CD8-positive, alpha-beta memory T cell (primary cell): ENCODE data around the gene ZNF148. TPM values are rescaled to one million over a fixed set of nuclear protein-coding genes. Genes with fewer than 3 reads are reported as not detected.

Source experiments
- CTCF ChIA-PET: fragments of 350-600 bp; sonication (Branson Sonifier 250); formaldehyde crosslinking; loops from one replicate; lab custom pipeline; 2021; ENCODE audit warnings: antibody characterized with exemption; lab: Charles Lee
- POLR2A ChIA-PET: fragments of 350-600 bp; sonication (Branson Sonifier 250); formaldehyde crosslinking; loops from one replicate; lab custom pipeline; 2021; ENCODE audit warnings: antibody characterized with exemption; lab: Charles Lee
- DNase-seq, 5 donors: peaks; one replicate each; pipeline versions ENCODE4 v3.0.0 to v3.0.0-alpha.2; 2020 to 2022; ENCODE audit warnings: mixed read lengths in 1 of 5
- H3K27ac ChIP-seq: one replicate; pipeline ENCODE4 v1.7.0; 2013; ENCODE audit warnings: low read depth, mild to moderate bottlenecking, low read length, moderate library complexity
- H3K27me3 ChIP-seq: 2 replicates; pipeline ENCODE4 v1.7.0; 2013; ENCODE audit warnings: low read length, mild to moderate bottlenecking; ENCODE audit not compliant: insufficient read depth, poor library complexity, severe bottlenecking
- H3K36me3 ChIP-seq: 2 replicates; pipeline ENCODE4 v1.7.0; 2013; ENCODE audit warnings: mild to moderate bottlenecking, low read length, moderate library complexity; ENCODE audit not compliant: insufficient read depth
- H3K4me1 ChIP-seq: 2 replicates; pipeline ENCODE4 v1.7.0; 2013; ENCODE audit warnings: mild to moderate bottlenecking, low read length, moderate library complexity; ENCODE audit not compliant: insufficient read depth
- H3K4me3 ChIP-seq: 2 replicates; pipeline ENCODE4 v1.7.0; 2013; ENCODE audit warnings: mild to moderate bottlenecking, low read length
- H3K9me3 ChIP-seq: 2 replicates; pipeline ENCODE4 v1.7.0; 2013; ENCODE audit warnings: mild to moderate bottlenecking, low read length
- H3K27ac Mint-ChIP-seq, 8 donors: one replicate each; pipeline ENCODE4 v1.8.0; 2020 to 2021; ENCODE audit warnings: mixed read lengths in 8 of 8, mild to moderate bottlenecking in 6 of 8, inconsistent platforms in 3 of 8, moderate library complexity in 3 of 8
- H3K27me3 Mint-ChIP-seq, 2 donors: one replicate each; pipeline ENCODE4 v1.8.0; 2020 to 2021; ENCODE audit warnings: mixed read lengths in 2 of 2, mild to moderate bottlenecking in 1 of 2, moderate library complexity in 1 of 2
- H3K36me3 Mint-ChIP-seq, 3 donors: one replicate each; pipeline ENCODE4 v1.8.0; 2020 to 2021; ENCODE audit warnings: mixed read lengths in 3 of 3, inconsistent platforms in 1 of 3, mild to moderate bottlenecking in 1 of 3
- H3K4me1 Mint-ChIP-seq, 3 donors: one replicate each; pipeline ENCODE4 v1.8.0; 2020 to 2021; ENCODE audit warnings: mixed read lengths in 3 of 3, inconsistent platforms in 1 of 3, mild to moderate bottlenecking in 1 of 3
- H3K4me3 Mint-ChIP-seq, 7 donors: one replicate each; pipeline ENCODE4 v1.8.0; 2020 to 2021; ENCODE audit warnings: mixed read lengths in 7 of 7, mild to moderate bottlenecking in 6 of 7, moderate library complexity in 4 of 7, inconsistent platforms in 2 of 7
- H3K9me3 Mint-ChIP-seq, 5 donors: one replicate each; pipeline ENCODE4 v1.8.0; 2020 to 2022; ENCODE audit warnings: mixed read lengths in 5 of 5, mild to moderate bottlenecking in 3 of 5, moderate library complexity in 2 of 5, inconsistent platforms in 1 of 5
- polyA plus RNA-seq: library from polyadenylated mRNA; unstranded; fragments of 300-500 nt; fragmentation: Illumina TruSeq; gene quantifications from one replicate; pipeline ENCODE4 v1.2.3, GENCODE V29; 2021
- total RNA-seq, 2 experiments: library from RNA; stranded (reverse); gene quantifications; one replicate each; pipeline ENCODE4 v1.2.3, GENCODE V29; 2021

ZNF148 gene
- total and polyA plus RNA-seq, 3 experiments from 2014 or later: 35.4 to 69.6 (median 39.3) TPM

GRCh38 chr3:125206934-125207333 is 168.2 kb downstream of the ZNF148 start:
- DNase-seq: no peak
- Mint-ChIP-seq H3K27ac (no peak overlapping the region), H3K36me3 (peaks cover 0 to 6% (median 0%) of the 10 kb centered on the region in 3 donors), H3K4me1 (peaks cover 0 to 6% (median 4%) of the 10 kb centered on the region in 3 donors), H3K4me3 (no peak overlapping the region), H3K27me3 (peaks cover 30 to 44% of the 10 kb centered on the region in 2 donors), H3K9me3 (peaks cover 0 to 5% (median 0%) of the 10 kb centered on the region in 5 donors)
- H3K4me1 ChIP-seq: no peaks in the 10 kb centered on the region
- peaks cover 13% of the 10 kb centered on the region for H3K27me3 ChIP-seq
- CTCF ChIA-PET: no interaction called here
- H3K9me3 ChIP-seq: no peaks in the 10 kb centered on the region
- POLR2A ChIA-PET: no interaction called here
- no peak overlapping the region for H3K27ac ChIP-seq
- H3K4me3 ChIP-seq: no peak overlapping the region
- no peaks in the 10 kb centered on the region for H3K36me3 ChIP-seq

DNA sequence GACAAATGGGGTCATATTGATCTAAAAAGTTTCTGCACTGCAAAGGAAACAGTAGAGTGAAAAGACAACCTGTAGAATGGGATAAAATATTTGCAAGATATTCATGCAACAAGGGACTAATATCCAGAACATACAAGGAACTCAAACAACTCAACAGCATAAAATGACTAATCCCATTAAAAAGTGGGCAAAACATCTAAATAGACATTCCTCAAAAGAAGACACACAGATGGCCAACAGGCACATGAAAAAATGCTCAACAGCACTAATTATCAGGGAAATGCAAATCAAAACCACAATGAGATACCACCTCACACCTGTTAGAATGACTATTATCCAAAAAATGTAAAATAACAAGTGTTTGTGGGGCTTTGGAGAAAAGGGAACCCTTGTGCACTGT is 171.4 kb downstream of the ZNF148 start:
- Mint-ChIP-seq H3K9me3 (peaks cover 0 to 5% (median 0%) of the 10 kb centered on the region in 5 donors), H3K27me3 (peaks cover 8 to 16% of the 10 kb centered on the region in 2 donors), H3K4me1 (peaks cover 0 to 5% (median 3%) of the 10 kb centered on the region in 3 donors), H3K36me3 (peaks cover 0 to 6% (median 0%) of the 10 kb centered on the region in 3 donors), H3K4me3 (no peak overlapping the region), H3K27ac (no peak overlapping the region)
- Histone ChIP-seq H3K27me3 (no peaks in the 10 kb centered on the region), H3K9me3 (no peaks in the 10 kb centered on the region), H3K27ac (no peak overlapping the region), H3K36me3 (no peaks in the 10 kb centered on the region), H3K4me3 (no peak overlapping the region), H3K4me1 (no peaks in the 10 kb centered on the region)
- DNase-seq: no peak
- ChIA-PET CTCF (no interaction called here), POLR2A (no interaction called here)

DNA sequence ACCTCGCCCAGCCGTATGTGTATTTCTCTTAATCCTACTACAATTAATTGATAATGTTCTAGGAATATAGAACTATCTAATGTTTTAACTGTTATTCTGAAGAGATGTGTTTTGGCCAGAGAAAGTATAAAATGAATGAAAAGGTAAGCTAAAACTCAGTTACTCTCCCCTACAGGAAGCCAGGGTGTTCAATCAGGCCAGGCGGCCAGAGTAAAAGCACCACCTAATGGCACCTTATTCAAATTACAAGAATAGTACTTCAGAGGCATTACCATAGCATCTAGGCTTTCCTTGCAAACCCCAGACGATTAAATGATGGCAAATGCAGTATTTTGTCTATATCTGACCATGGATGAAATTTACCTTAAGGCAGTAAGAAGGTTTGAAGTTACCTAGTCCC is 172.9 kb downstream of the ZNF148 start:
- peaks cover 2 to 5% of the 10 kb centered on the region in 2 donors for H3K27me3 Mint-ChIP-seq
- peaks cover 0 to 5% (median 3%) of the 10 kb centered on the region in 3 donors for H3K4me1 Mint-ChIP-seq
- ChIA-PET CTCF (interaction anchor here (1.3 to 1.5 kb wide), 2 partner anchors 15 to 207 kb away, joined by 4 read pairs; no protein-coding TSS in a partner anchor), POLR2A (interaction anchor here (0.6 kb wide), 2 partner anchors 13 to 214 kb away, joined by 5 to 6 read pairs; no protein-coding TSS in a partner anchor)
- H3K9me3 Mint-ChIP-seq: peaks cover 0 to 5% (median 0%) of the 10 kb centered on the region in 5 donors
- Histone ChIP-seq H3K27me3 (no peaks in the 10 kb centered on the region), H3K4me1 (no peaks in the 10 kb centered on the region), H3K36me3 (no peaks in the 10 kb centered on the region), H3K9me3 (no peaks in the 10 kb centered on the region), H3K4me3 (no peak overlapping the region), H3K27ac (no peak overlapping the region)
- H3K27ac Mint-ChIP-seq: no peak overlapping the region
- DNase-seq: peak in 1 of 5 donors; percentile 11
- no peak overlapping the region for H3K4me3 Mint-ChIP-seq
- H3K36me3 Mint-ChIP-seq: peaks cover 0 to 6% (median 0%) of the 10 kb centered on the region in 3 donors

GRCh38 chr3:125200731-125201139 is 174.4 kb downstream of the ZNF148 start:
- H3K27me3 ChIP-seq: no peaks in the 10 kb centered on the region
- CTCF ChIA-PET: interaction anchor here (0.9 kb wide), 1 partner anchor 9 kb away, joined by 3 read pairs; no protein-coding TSS in a partner anchor
- Mint-ChIP-seq H3K27me3 (peaks cover 0 to 5% of the 10 kb centered on the region in 2 donors), H3K27ac (no peak overlapping the region), H3K4me1 (peaks cover 0 to 5% (median 3%) of the 10 kb centered on the region in 3 donors), H3K9me3 (peaks cover 0 to 5% (median 0%) of the 10 kb centered on the region in 5 donors), H3K4me3 (no peak overlapping the region), H3K36me3 (peaks cover 0 to 6% (median 0%) of the 10 kb centered on the region in 3 donors)
- no peak for DNase-seq
- no peaks in the 10 kb centered on the region for H3K4me1 ChIP-seq
- H3K9me3 ChIP-seq: no peaks in the 10 kb centered on the region
- POLR2A ChIA-PET: no interaction called here
- no peak overlapping the region for H3K4me3 ChIP-seq
- H3K27ac ChIP-seq: no peak overlapping the region
- H3K36me3 ChIP-seq: no peaks in the 10 kb centered on the region

- no peaks in the 10 kb centered on the region for H3K4me1 Mint-ChIP-seq
- ChIA-PET POLR2A (interaction anchor here (0.5 kb wide), 1 partner anchor 191 kb away, joined by 3 read pairs; no protein-coding TSS in a partner anchor), CTCF (no interaction called here)
- Histone ChIP-seq H3K36me3 (no peaks in the 10 kb centered on the region), H3K9me3 (no peaks in the 10 kb centered on the region), H3K4me1 (no peaks in the 10 kb centered on the region), H3K27me3 (no peaks in the 10 kb centered on the region), H3K27ac (no peak overlapping the region), H3K4me3 (no peak overlapping the region)
- no peak overlapping the region for H3K4me3 Mint-ChIP-seq
- H3K9me3 Mint-ChIP-seq: no peaks in the 10 kb centered on the region
- H3K36me3 Mint-ChIP-seq: no peaks in the 10 kb centered on the region
- H3K27me3 Mint-ChIP-seq: peaks cover 0 to 8% of the 10 kb centered on the region in 2 donors
- no peak for DNase-seq
- peak overlapping the region in 1 of 8 donors; percentile 71 for H3K27ac Mint-ChIP-seq
Measured at GRCh38 chr3:125194849-125195601, 180.1 kb downstream of the ZNF148 start.

GRCh38 chr3:125194061-125194848 is 180.9 kb downstream of the ZNF148 start:
- ChIA-PET CTCF (no interaction called here), POLR2A (interaction anchor here (0.5 kb wide), 1 partner anchor 192 kb away, joined by 3 read pairs; no protein-coding TSS in a partner anchor)
- no peak for DNase-seq
- Mint-ChIP-seq H3K27me3 (peaks cover 0 to 8% of the 10 kb centered on the region in 2 donors), H3K4me1 (no peaks in the 10 kb centered on the region), H3K4me3 (no peak overlapping the region), H3K36me3 (no peaks in the 10 kb centered on the region), H3K27ac (no peak overlapping the region), H3K9me3 (no peaks in the 10 kb centered on the region)
- H3K4me1 ChIP-seq: no peaks in the 10 kb centered on the region
- no peaks in the 10 kb centered on the region for H3K27me3 ChIP-seq
- no peaks in the 10 kb centered on the region for H3K36me3 ChIP-seq
- H3K4me3 ChIP-seq: no peak overlapping the region
- no peak overlapping the region for H3K27ac ChIP-seq
- no peaks in the 10 kb centered on the region for H3K9me3 ChIP-seq

GRCh38 chr3:125192190-125193035 is 182.7 kb downstream of the ZNF148 start:
- POLR2A ChIA-PET: no interaction called here

More at GRCh38 chr3:125192190-125193035, 182.7 kb downstream of the ZNF148 start:
- no peaks in the 10 kb centered on the region for H3K36me3 ChIP-seq
- H3K4me1 Mint-ChIP-seq: no peaks in the 10 kb centered on the region
- no peaks in the 10 kb centered on the region for H3K36me3 Mint-ChIP-seq
- H3K9me3 ChIP-seq: no peaks in the 10 kb centered on the region
- H3K4me1 ChIP-seq: no peaks in the 10 kb centered on the region
- H3K4me3 ChIP-seq: no peak overlapping the region
- peaks cover 0 to 8% of the 10 kb centered on the region in 2 donors for H3K27me3 Mint-ChIP-seq
- DNase-seq: no peak
- no peaks in the 10 kb centered on the region for H3K27me3 ChIP-seq
- no peaks in the 10 kb centered on the region for H3K9me3 Mint-ChIP-seq
- CTCF ChIA-PET: no interaction called here
- H3K27ac Mint-ChIP-seq: no peak overlapping the region
- no peak overlapping the region for H3K4me3 Mint-ChIP-seq
- H3K27ac ChIP-seq: no peak overlapping the region
